GM12874 (cell line): ENCODE measurements around the gene SELENOO.

Experiments used
- TF ChIP-seq, protein P1 (sequence below): IDR thresholded peaks from 2 replicates; pipeline ENCODE4 v1.5.1; 2011; ENCODE audit warnings: low read depth, mild to moderate bottlenecking, control low read depth, low read length, moderate library complexity; ENCODE audit not compliant: insufficient read depth

The SELENOO gene

DNA sequence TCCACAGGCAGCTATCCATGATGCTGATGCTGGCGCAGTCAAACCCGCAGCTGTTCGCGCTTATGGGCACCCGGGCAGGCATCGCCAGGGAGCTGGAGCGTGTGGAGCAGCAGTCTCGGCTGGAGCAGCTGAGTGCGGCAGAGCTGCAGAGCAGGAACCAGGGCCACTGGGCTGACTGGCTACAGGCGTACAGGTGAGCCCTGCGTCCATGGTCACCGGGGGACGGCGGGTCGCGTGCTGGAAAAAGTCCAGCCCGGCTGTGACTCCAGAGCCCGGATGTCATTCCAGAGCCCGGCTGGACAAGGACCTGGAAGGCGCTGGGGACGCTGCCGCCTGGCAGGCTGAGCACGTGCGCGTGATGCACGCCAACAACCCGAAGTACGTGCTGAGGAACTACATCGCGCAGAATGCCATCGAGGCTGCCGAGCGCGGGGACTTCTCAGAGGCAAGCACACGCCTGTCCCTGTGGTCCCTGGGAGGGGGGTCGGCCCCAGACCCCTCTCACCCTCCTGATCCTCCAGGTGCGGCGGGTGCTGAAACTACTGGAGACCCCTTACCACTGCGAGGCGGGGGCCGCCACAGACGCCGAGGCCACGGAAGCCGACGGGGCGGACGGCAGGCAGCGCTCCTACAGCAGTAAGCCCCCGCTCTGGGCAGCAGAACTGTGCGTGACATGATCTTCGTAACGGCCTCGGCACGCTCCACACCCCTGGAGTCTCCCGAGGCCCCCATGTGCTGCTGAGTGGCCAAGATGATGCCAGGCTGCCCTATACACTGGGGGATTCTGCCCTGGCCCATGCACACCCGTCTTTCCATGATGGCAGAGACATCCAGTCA, 16.1 kb downstream of the SELENOO start:
- TF ChIP-seq, protein P1, sequence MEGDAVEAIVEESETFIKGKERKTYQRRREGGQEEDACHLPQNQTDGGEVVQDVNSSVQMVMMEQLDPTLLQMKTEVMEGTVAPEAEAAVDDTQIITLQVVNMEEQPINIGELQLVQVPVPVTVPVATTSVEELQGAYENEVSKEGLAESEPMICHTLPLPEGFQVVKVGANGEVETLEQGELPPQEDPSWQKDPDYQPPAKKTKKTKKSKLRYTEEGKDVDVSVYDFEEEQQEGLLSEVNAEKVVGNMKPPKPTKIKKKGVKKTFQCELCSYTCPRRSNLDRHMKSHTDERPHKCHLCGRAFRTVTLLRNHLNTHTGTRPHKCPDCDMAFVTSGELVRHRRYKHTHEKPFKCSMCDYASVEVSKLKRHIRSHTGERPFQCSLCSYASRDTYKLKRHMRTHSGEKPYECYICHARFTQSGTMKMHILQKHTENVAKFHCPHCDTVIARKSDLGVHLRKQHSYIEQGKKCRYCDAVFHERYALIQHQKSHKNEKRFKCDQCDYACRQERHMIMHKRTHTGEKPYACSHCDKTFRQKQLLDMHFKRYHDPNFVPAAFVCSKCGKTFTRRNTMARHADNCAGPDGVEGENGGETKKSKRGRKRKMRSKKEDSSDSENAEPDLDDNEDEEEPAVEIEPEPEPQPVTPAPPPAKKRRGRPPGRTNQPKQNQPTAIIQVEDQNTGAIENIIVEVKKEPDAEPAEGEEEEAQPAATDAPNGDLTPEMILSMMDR: no peak

GRCh38 chr22:50217543-50218152, 16.8 kb downstream of the SELENOO start:
- TF ChIP-seq, protein P1: no peak

GRCh38 chr22:50218153-50218995, 17.6 kb downstream of the SELENOO start:
- TF ChIP-seq, protein P1: no peak

DNA sequence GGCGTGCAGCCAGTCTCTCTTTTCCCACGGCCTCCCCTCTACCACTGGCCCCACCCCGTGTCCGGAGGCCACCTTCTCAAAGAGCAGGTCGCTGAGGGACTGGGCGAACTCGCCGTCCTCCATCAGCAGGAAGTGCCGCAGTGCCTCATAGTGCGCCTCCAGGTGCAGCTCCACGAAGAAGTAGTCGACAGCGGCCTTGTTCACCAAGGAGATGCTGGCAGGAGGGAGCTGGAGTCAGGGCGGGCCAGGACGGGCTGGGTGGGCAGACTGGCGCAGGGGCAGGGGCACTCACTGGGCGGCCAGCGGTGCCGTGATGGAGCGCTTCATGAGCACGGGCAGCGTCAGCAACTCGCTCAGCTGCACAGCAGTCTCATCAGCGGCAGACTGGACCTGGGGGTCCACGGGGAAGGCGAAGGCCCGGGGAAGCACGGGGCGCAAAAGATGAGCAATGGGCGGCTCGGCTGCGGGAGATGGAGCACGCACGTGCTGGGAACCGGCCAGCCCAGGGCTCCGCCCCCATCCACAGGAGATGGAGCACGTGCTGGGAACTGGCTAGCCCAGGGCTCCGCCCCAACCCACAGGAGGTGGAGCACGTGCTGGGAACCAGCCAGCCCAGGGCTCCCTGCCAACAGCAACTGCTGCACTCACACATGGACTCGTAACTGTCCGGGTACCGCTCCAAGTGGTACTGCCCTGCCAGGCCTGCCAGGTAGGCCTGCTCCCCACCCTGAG, 18.4 kb downstream of the SELENOO start:
- TF ChIP-seq, protein P1: no peak

- TF ChIP-seq, protein P1: no peak
Observed at GRCh38 chr22:50219800-50220602, 19.2 kb downstream of the SELENOO start.

DNA sequence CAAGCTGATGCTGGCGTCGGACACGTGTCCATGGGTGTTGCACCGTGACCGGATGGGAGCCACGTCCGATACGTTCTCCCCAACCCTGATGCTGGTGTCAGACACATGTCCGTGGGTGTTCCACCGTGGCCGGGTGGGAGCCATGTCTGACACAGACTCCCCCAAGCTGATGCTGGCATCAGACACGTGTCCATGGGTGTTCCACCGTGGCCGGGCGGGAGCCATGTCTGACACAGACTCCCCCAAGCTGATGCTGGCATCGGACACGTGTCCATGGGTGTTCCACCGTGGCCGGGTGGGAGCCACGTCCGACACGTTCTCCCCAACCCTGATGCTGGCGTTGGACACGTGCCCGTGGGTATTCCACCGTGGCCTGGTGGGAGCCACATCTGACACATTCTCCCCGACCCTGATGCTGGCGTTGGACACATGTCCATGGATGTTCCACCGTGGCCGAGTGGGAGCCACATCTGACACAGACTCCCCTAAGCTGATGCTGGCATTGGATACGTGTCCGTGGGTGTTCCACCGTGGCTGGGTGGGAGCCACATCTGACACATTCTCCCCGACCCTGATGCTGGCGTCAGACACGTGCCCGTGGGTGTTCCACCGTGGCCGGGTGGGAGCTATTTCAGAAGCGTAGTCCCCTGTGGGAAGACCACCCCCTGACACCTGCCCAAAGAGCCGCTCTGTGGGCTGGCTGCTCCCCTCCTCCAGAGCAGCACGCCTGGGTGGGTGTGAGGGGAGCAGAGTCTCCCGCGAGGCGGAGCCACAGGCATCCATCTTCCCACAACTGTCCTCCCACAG, 20.0 kb downstream of the SELENOO start:
- TF ChIP-seq, protein P1: no peak
